Activated naive CD8-positive, alpha-beta T cell treated with anti-CD3 and anti-CD28 coated beads, Interleukin-2, amount 10 ng/mL, durations not matched to agents 7 days and 5 days (primary cell): ENCODE measurements around the gene KRTAP10-8. TPM values are rescaled to one million over a fixed set of nuclear protein-coding genes. Genes with fewer than 3 reads are reported as not detected.
"Not testable (repeated sequence)": the region's sequence is repeated elsewhere in the genome, so short reads cannot be mapped to it uniquely, and the experiment has no call there.

Source experiments
- ATAC-seq: fragments of 150-1000 bp; cut with Tn5 transposase; one replicate; pipeline ENCODE4 v1.10.0; 2021; ENCODE audit warnings: low read depth, moderate library complexity
- POLR2A ChIA-PET: fragments of 350-600 bp; sonication (Branson Sonifier 250); formaldehyde crosslinking; loops from one replicate; lab custom pipeline; 2021; ENCODE audit warnings: antibody characterized with exemption; lab: Charles Lee
- DNase-seq: peaks from one replicate; pipeline ENCODE4 v3.0.0; 2021
- H3K27ac Mint-ChIP-seq: one replicate; pipeline ENCODE4 v1.8.0; 2022; ENCODE audit warnings: mild to moderate bottlenecking, mixed read lengths
- H3K27me3 Mint-ChIP-seq: one replicate; pipeline ENCODE4 v1.8.0; 2022; ENCODE audit warnings: mild to moderate bottlenecking, moderate library complexity, mixed read lengths
- H3K36me3 Mint-ChIP-seq: one replicate; pipeline ENCODE4 v1.8.0; 2021; ENCODE audit warnings: mild to moderate bottlenecking, mixed read lengths
- H3K4me1 Mint-ChIP-seq: one replicate; pipeline ENCODE4 v1.8.0; 2021; ENCODE audit warnings: mixed read lengths
- H3K4me3 Mint-ChIP-seq: one replicate; pipeline ENCODE4 v1.8.0; 2022; ENCODE audit warnings: mild to moderate bottlenecking, moderate library complexity, mixed read lengths
- H3K9me3 Mint-ChIP-seq: one replicate; pipeline ENCODE4 v1.8.0; 2021; ENCODE audit warnings: mixed read lengths
- total RNA-seq, 2 experiments: library from RNA; stranded (reverse); gene quantifications; one replicate each; pipeline ENCODE4 v1.2.3, GENCODE V29; 2021

The KRTAP10-8 gene
- total RNA-seq, 2 experiments from 2014 or later = not detected

DNA sequence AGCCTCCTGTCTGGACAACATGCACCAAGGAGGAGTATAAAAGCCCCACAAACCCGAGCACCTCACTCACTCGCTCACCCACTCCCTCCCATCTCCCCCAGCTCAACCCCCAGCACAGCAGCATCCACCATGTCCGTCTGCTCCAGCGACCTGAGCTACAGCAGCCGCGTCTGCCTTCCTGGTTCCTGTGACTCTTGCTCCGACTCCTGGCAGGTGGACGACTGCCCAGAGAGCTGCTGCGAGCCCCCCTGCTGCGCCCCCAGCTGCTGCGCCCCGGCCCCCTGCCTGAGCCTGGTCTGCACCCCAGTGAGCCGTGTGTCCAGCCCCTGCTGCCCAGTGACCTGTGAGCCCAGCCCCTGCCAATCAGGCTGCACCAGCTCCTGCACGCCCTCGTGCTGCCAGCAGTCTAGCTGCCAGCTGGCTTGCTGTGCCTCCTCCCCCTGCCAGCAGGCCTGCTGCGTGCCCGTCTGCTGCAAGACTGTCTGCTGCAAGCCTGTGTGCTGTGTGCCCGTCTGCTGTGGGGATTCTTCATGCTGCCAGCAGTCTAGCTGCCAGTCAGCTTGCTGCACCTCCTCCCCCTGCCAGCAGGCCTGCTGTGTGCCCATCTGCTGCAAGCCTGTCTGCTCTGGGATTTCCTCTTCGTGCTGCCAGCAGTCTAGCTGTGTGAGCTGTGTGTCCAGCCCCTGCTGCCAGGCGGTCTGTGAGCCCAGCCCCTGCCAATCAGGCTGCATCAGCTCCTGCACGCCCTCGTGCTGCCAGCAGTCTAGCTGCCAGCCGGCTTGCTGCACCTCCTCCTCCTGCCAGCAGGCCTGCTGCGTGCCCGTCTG, 38.0 kb upstream of the KRTAP10-8 start, which contains the start of gene KRTAP10-4:
TSS of gene KRTAP10-4 (plus strand) at position 100 of the 827 bp plus-strand sequence. CDS start at position 130, 30 bp downstream.
- H3K9me3 Mint-ChIP-seq = peaks cover 16% of the 10 kb centered on the region
- POLR2A ChIA-PET, H3K27ac Mint-ChIP-seq, H3K36me3 Mint-ChIP-seq, DNase-seq, H3K4me3 Mint-ChIP-seq, ATAC-seq, H3K27me3 Mint-ChIP-seq, H3K4me1 Mint-ChIP-seq: not testable (repeated sequence)

- Mint-ChIP-seq H3K27me3 (no peaks in the 10 kb centered on the region), H3K27ac (no peak overlapping the region), H3K4me1 (no peaks in the 10 kb centered on the region), H3K4me3 (no peak overlapping the region), H3K36me3 (no peaks in the 10 kb centered on the region), H3K9me3 (peaks cover 16% of the 10 kb centered on the region)
- POLR2A ChIA-PET = no interaction called here
- no peak for DNase-seq
- no peak for ATAC-seq
Observed at GRCh38 chr21:44574457-44575306, 37.2 kb upstream of the KRTAP10-8 start.

- no peak for ATAC-seq
- Mint-ChIP-seq H3K4me3 (no peak overlapping the region), H3K27ac (no peak overlapping the region), H3K36me3 (no peaks in the 10 kb centered on the region), H3K27me3 (peaks cover under 1% of the 10 kb centered on the region), H3K9me3 (peaks cover 20% of the 10 kb centered on the region), H3K4me1 (no peaks in the 10 kb centered on the region)
- POLR2A ChIA-PET = no interaction called here
- DNase-seq = no peak
Observed at GRCh38 chr21:44575307-44576024, 36.4 kb upstream of the KRTAP10-8 start.

GRCh38 chr21:44576025-44576420, 35.9 kb upstream of the KRTAP10-8 start:
- H3K27ac Mint-ChIP-seq = no peak overlapping the region
- ATAC-seq = no peak
- peaks cover 23% of the 10 kb centered on the region for H3K9me3 Mint-ChIP-seq
- POLR2A ChIA-PET = no interaction called here
- H3K4me3 Mint-ChIP-seq = no peak overlapping the region
- H3K4me1 Mint-ChIP-seq = no peaks in the 10 kb centered on the region
- H3K36me3 Mint-ChIP-seq = peaks cover under 1% of the 10 kb centered on the region
- peaks cover 3% of the 10 kb centered on the region for H3K27me3 Mint-ChIP-seq
- DNase-seq = no peak

GRCh38 chr21:44578371-44579055, 33.4 kb upstream of the KRTAP10-8 start:
- Mint-ChIP-seq H3K4me3 (no peak overlapping the region), H3K4me1 (no peaks in the 10 kb centered on the region), H3K9me3 (peaks cover 31% of the 10 kb centered on the region), H3K27me3 (peaks cover 7% of the 10 kb centered on the region), H3K36me3 (peaks cover 2% of the 10 kb centered on the region), H3K27ac (no peak overlapping the region)
- ATAC-seq (no peak), DNase-seq (no peak)
- POLR2A ChIA-PET = no interaction called here

GRCh38 chr21:44579056-44579832, 32.6 kb upstream of the KRTAP10-8 start:
- Mint-ChIP-seq H3K4me3 (no peak overlapping the region), H3K27me3 (peaks cover 7% of the 10 kb centered on the region), H3K9me3 (peaks cover 31% of the 10 kb centered on the region), H3K27ac (no peak overlapping the region), H3K36me3 (peaks cover 2% of the 10 kb centered on the region), H3K4me1 (no peaks in the 10 kb centered on the region)
- DNase-seq (no peak), ATAC-seq (no peak)
- POLR2A ChIA-PET = no interaction called here

DNA sequence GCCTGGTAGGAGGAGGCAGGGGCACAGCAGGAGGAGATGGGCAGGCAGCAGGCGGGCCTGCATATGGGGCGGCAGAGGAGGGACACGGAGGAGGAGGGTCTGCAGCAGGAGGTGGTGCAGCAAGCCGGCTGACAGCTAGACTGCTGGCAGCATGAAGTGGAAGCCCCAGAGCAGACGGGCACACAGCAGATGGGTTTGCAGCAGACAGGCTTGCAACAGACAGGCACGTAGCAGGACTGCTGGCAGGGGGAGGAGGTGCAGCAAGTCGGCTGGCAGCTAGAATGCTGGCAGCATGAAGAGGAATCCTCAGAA, 32.1 kb upstream of the KRTAP10-8 start:
- peaks cover 2% of the 10 kb centered on the region for H3K36me3 Mint-ChIP-seq
- H3K4me3 Mint-ChIP-seq = no peak overlapping the region
- POLR2A ChIA-PET = no interaction called here
- peaks cover 31% of the 10 kb centered on the region for H3K9me3 Mint-ChIP-seq
- no peak for DNase-seq
- H3K27ac Mint-ChIP-seq = no peak overlapping the region
- ATAC-seq = no peak
- peaks cover 7% of the 10 kb centered on the region for H3K27me3 Mint-ChIP-seq
- no peaks in the 10 kb centered on the region for H3K4me1 Mint-ChIP-seq

DNA sequence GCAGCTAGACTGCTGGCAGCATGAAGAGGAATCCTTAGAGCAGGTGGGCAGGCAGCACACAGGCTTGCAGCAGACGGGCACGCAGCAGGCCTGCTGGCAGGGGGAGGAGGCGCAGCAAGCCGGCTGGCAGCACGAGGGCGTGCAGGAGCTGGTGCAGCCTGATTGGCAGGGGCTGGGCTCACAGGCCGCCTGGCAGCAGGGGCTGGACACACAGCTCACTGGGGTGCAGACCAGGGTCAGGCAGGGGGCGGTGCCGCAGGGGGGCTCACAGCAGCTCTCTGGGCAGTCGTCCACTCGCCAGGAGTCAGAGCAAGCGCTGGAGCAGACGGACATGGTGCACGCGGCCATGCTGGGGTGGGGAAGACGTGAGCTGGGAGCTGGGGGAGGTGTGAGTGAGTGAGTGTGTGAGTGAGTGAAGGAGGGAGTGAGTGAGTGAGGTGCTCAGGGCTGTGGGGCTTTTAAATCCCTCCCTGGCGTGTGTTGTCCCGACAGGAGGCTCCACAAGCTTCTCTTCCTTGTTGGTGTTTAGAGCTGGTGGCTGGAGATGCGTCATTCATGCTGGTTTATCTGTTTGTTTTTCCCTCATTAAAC, 31.6 kb upstream of the KRTAP10-8 start, which contains the start of gene KRTAP10-5:
TSS of gene KRTAP10-5 (minus strand) at position 374 of the 591 bp plus-strand sequence. CDS start at position 348, 26 bp downstream.
- H3K4me1 Mint-ChIP-seq, DNase-seq, H3K4me3 Mint-ChIP-seq, H3K36me3 Mint-ChIP-seq, POLR2A ChIA-PET, H3K27ac Mint-ChIP-seq, ATAC-seq: not testable (repeated sequence)
- peaks cover 11% of the 10 kb centered on the region for H3K27me3 Mint-ChIP-seq
- peaks cover 31% of the 10 kb centered on the region for H3K9me3 Mint-ChIP-seq

GRCh38 chr21:44581158-44581557, 30.7 kb upstream of the KRTAP10-8 start:
- no peak for DNase-seq
- Mint-ChIP-seq H3K4me3 (no peak overlapping the region), H3K27ac (no peak overlapping the region), H3K27me3 (peaks cover 15% of the 10 kb centered on the region), H3K36me3 (peaks cover 2% of the 10 kb centered on the region), H3K4me1 (no peaks in the 10 kb centered on the region), H3K9me3 (peaks cover 26% of the 10 kb centered on the region)
- POLR2A ChIA-PET = no interaction called here
- ATAC-seq = no peak

DNA sequence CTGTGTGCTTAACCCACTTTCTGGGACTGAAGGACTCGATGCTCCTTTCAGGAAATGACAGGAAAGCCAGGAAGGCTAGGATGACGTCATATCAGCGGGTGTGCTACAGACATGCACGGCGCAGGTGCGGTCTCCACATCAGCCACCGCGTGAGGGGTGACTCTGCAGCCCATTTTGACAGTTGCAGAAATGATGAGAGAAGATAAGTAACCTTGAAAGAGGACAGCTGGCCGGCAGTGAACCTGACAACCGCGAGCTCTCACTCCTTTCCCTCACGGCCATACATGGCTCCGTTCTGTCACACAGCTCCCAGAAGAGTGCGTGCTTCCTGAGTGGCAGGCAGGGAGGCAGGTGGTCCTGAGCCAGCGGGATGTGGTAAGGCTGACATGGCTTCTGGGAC, 29.8 kb upstream of the KRTAP10-8 start:
- Mint-ChIP-seq H3K27me3 (peaks cover 19% of the 10 kb centered on the region), H3K9me3 (peaks cover 23% of the 10 kb centered on the region), H3K27ac (no peak overlapping the region), H3K4me1 (no peaks in the 10 kb centered on the region), H3K36me3 (peaks cover 2% of the 10 kb centered on the region), H3K4me3 (no peak overlapping the region)
- ATAC-seq (no peak), DNase-seq (no peak)
- POLR2A ChIA-PET = no interaction called here

DNA sequence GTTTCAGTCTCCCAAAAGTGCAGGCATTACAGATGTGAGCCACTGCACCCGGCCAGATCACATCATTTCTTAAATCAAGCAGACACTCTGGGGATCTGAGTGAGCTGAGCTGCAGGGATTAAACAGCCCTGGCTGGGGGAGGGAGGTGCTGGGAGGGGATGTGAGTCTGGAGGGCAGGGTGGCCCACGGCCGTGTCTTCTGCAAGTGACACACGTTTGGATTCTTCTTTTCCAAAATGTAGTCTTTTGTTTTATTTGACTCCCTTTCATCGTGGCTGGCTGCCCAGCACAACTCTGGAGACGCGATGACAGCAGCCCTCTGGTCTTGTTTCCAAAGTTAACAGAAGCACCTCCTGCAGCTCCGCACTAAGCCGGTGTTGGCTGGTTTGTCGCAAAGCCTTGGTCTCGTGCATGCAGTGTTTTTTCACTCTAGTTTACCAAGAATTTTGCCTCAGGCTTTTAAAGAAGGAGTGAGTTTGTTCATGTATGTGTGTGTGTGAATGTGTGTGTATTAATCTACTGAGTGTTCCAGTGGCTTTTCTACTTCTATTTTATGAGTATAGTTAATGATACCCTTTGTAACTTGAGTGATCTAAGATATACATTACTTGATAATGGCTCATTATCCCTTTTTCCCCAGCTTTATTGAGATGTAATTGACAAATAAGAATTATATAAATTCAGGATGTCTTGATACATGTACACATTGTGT, 28.6 kb upstream of the KRTAP10-8 start:
- no peak overlapping the region for H3K27ac Mint-ChIP-seq
- peaks cover 16% of the 10 kb centered on the region for H3K9me3 Mint-ChIP-seq
- POLR2A ChIA-PET = no interaction called here
- H3K27me3 Mint-ChIP-seq = peaks cover 28% of the 10 kb centered on the region
- no peak for DNase-seq
- peaks cover 2% of the 10 kb centered on the region for H3K36me3 Mint-ChIP-seq
- no peak for ATAC-seq
- H3K4me1 Mint-ChIP-seq = no peaks in the 10 kb centered on the region
- H3K4me3 Mint-ChIP-seq = no peak overlapping the region
